Hematopoietic multipotent progenitor cell treated with erythropoietin and hydrocortisone succinate and interleukin-3 and kit ligand, for 4 days (in vitro differentiated cells): Measurements from ENCODE around the gene DCC.

ENCODE experiments used
- DNase-seq: peaks from one replicate; pipeline ENCODE4 v3.0.0-alpha.2; 2015

DCC gene

GRCh38 chr18:53115876-53116585, 776.0 kb downstream of the DCC start:
- DNase-seq: no peak

- no peak for DNase-seq
Observed at GRCh38 chr18:53117851-53118250, 777.9 kb downstream of the DCC start.

GRCh38 chr18:53126210-53126609, 786.2 kb downstream of the DCC start:
- DNase-seq: no peak

- DNase-seq: no peak
Observed at GRCh38 chr18:53131001-53131400, 791.0 kb downstream of the DCC start.

GRCh38 chr18:53134711-53135110, 794.7 kb downstream of the DCC start:
- no peak for DNase-seq

- DNase-seq: no peak
Observed at GRCh38 chr18:53135654-53136053, 795.7 kb downstream of the DCC start.

- DNase-seq: no peak
Observed at GRCh38 chr18:53139746-53140500, 799.9 kb downstream of the DCC start.

- DNase-seq: no peak
Observed at GRCh38 chr18:53142005-53142404, 802.0 kb downstream of the DCC start.

GRCh38 chr18:53147472-53147871, 807.5 kb downstream of the DCC start:
- no peak for DNase-seq

GRCh38 chr18:53148123-53148522, 808.1 kb downstream of the DCC start:
- no peak for DNase-seq

GRCh38 chr18:53152476-53152875, 812.5 kb downstream of the DCC start:
- no peak for DNase-seq

- peak; percentile 32 for DNase-seq
Observed at GRCh38 chr18:53153281-53153680, 813.3 kb downstream of the DCC start.

- no peak for DNase-seq
Observed at GRCh38 chr18:53153800-53154199, 813.8 kb downstream of the DCC start.

- DNase-seq: no peak
Observed at GRCh38 chr18:53165770-53166169, 825.8 kb downstream of the DCC start.

- no peak for DNase-seq
Observed at GRCh38 chr18:53169346-53169745, 829.3 kb downstream of the DCC start.

GRCh38 chr18:53191634-53192033, 851.6 kb downstream of the DCC start:
- DNase-seq: no peak

GRCh38 chr18:53193870-53194269, 853.9 kb downstream of the DCC start:
- no peak for DNase-seq

GRCh38 chr18:53219853-53220252, 879.9 kb downstream of the DCC start:
- no peak for DNase-seq

- DNase-seq: no peak
Observed at GRCh38 chr18:53224128-53224778, 884.3 kb downstream of the DCC start.

GRCh38 chr18:53225567-53226325, 885.7 kb downstream of the DCC start:
- no peak for DNase-seq

- no peak for DNase-seq
Observed at GRCh38 chr18:53234610-53235009, 894.6 kb downstream of the DCC start.

GRCh38 chr18:53241161-53241560, 901.2 kb downstream of the DCC start:
- DNase-seq: no peak

GRCh38 chr18:53253789-53254188, 913.8 kb downstream of the DCC start:
- DNase-seq: no peak
